OCI-LY1 (cell line): ENCODE measurements around the gene DNLZ.

Experiments
- H2AFZ ChIP-seq: fragments of 200-600 bp; sonication (generic), shearing (Covaris generic); 2 replicates; pipeline ENCODE4 v1.6.0; 2014; ENCODE audit warnings: antibody characterized with exemption, mild to moderate bottlenecking, low read length
- H3F3A ChIP-seq: fragments of 200-600 bp; sonication (generic), shearing (Covaris generic); 2 replicates; pipeline ENCODE4 v1.6.0; 2014; ENCODE audit warnings: mild to moderate bottlenecking, antibody characterized with exemption, low read length, moderate library complexity; ENCODE audit not compliant: insufficient read depth
- H3K27ac ChIP-seq: fragments of 200-600 bp; sonication (generic); 2 replicates; pipeline ENCODE4 v1.5.1; 2014; ENCODE audit warnings: low read length, mixed run types, mild to moderate bottlenecking, low read depth; ENCODE audit not compliant: poor library complexity, severe bottlenecking
- H3K27me3 ChIP-seq: fragments of 200-600 bp; sonication (generic); 2 replicates; pipeline ENCODE4 v1.6.0; 2014; ENCODE audit warnings: antibody characterized with exemption, mild to moderate bottlenecking, low read length, moderate library complexity; ENCODE audit not compliant: insufficient read depth
- H3K36me3 ChIP-seq: fragments of 200-600 bp; sonication (generic); 2 replicates; pipeline ENCODE4 v1.6.1; 2014; ENCODE audit warnings: mild to moderate bottlenecking, antibody characterized with exemption, low read length, moderate library complexity, mixed read lengths; ENCODE audit not compliant: insufficient read depth
- H3K4me1 ChIP-seq: fragments of 200-600 bp; sonication (generic); 2 replicates; pipeline ENCODE4 v1.5.1; 2014; ENCODE audit warnings: mild to moderate bottlenecking, low read length, moderate library complexity; ENCODE audit not compliant: insufficient read depth, severe bottlenecking
- H3K4me2 ChIP-seq: fragments of 200-600 bp; sonication (generic), shearing (Covaris generic); 2 replicates; pipeline ENCODE4 v1.6.1; 2014; ENCODE audit warnings: low read length
- H3K4me3 ChIP-seq: fragments of 200-600 bp; sonication (generic); 2 replicates; pipeline ENCODE4 v1.5.1; 2014; ENCODE audit warnings: low read length, low read depth, mild to moderate bottlenecking, mixed read lengths; ENCODE audit not compliant: poor library complexity, severe bottlenecking
- H3K79me2 ChIP-seq: fragments of 200-600 bp; shearing (Covaris generic); 2 replicates; pipeline ENCODE4 v1.6.1; 2016; ENCODE audit warnings: mixed run types, low read length, mixed read lengths; ENCODE audit not compliant: insufficient read depth
- H3K9ac ChIP-seq: fragments of 200-600 bp; sonication (generic), shearing (Covaris generic); 2 replicates; pipeline ENCODE4 v1.6.1; 2014; ENCODE audit warnings: mild to moderate bottlenecking, low read length, mixed read lengths
- H3K9me2 ChIP-seq: fragments of 200-600 bp; sonication (generic), shearing (Covaris generic); 2 replicates; pipeline ENCODE4 v1.6.1; 2014; ENCODE audit warnings: low read depth, mild to moderate bottlenecking, low read length, mixed read lengths
- H3K9me3 ChIP-seq: fragments of 200-600 bp; shearing (Covaris generic); 2 replicates; pipeline ENCODE4 v1.6.1; 2014; ENCODE audit warnings: low read length, mixed read lengths
- H4K20me1 ChIP-seq: fragments of 200-600 bp; sonication (generic), shearing (Covaris generic); 2 replicates; pipeline ENCODE4 v1.6.0; 2016; ENCODE audit warnings: mild to moderate bottlenecking, low read length; ENCODE audit not compliant: insufficient read depth
- CTCF ChIP-seq: fragments of 200-600 bp; sonication (generic), shearing (Covaris generic); IDR thresholded peaks from 2 replicates; pipeline ENCODE4 v1.5.1; 2017; ENCODE audit warnings: mild to moderate bottlenecking, antibody characterized with exemption, low read length, moderate library complexity, mixed read lengths
- EZH2 ChIP-seq: fragments of 200-600 bp; sonication (generic), shearing (Covaris generic); IDR thresholded peaks from 2 replicates; pipeline ENCODE4 v1.8.0; 2017; ENCODE audit warnings: borderline replicate concordance, mixed run types, mild to moderate bottlenecking, antibody characterized with exemption, low read length, moderate library complexity, mixed read lengths

DNLZ gene

GRCh38 chr9:136333045-136333444 is 30.5 kb downstream of the DNLZ start:
- H3K4me1 ChIP-seq = no peaks in the 10 kb centered on the region
- H3K27me3 ChIP-seq = peaks cover 6% of the 10 kb centered on the region; the same call in 1 of the 2 replicates
- H3F3A ChIP-seq = no peaks in the 10 kb centered on the region
- H3K9me3 ChIP-seq = no peaks in the 10 kb centered on the region
- no peaks in the 10 kb centered on the region for H3K79me2 ChIP-seq
- no peaks in the 10 kb centered on the region for H3K9me2 ChIP-seq
- H3K9ac ChIP-seq = no peak overlapping the region
- no peak overlapping the region for H3K4me3 ChIP-seq
- H2AFZ ChIP-seq = no peak overlapping the region
- no peaks in the 10 kb centered on the region for H4K20me1 ChIP-seq
- H3K36me3 ChIP-seq = no peaks in the 10 kb centered on the region
- H3K4me2 ChIP-seq = no peak overlapping the region
- no peak overlapping the region for H3K27ac ChIP-seq
- TF ChIP-seq CTCF (no peak), EZH2 (no peak)

- H3K27me3 ChIP-seq = peaks cover 2% of the 10 kb centered on the region; the same call in 1 of the 2 replicates
- no peaks in the 10 kb centered on the region for H3F3A ChIP-seq
- no peaks in the 10 kb centered on the region for H3K9me2 ChIP-seq
- no peaks in the 10 kb centered on the region for H3K4me1 ChIP-seq
- no peak overlapping the region for H3K4me2 ChIP-seq
- no peaks in the 10 kb centered on the region for H3K9me3 ChIP-seq
- TF ChIP-seq EZH2 (no peak), CTCF (no peak)
- H3K27ac ChIP-seq = no peak overlapping the region
- no peak overlapping the region for H2AFZ ChIP-seq
- H3K4me3 ChIP-seq = no peak overlapping the region
- no peaks in the 10 kb centered on the region for H3K36me3 ChIP-seq
- no peak overlapping the region for H3K9ac ChIP-seq
- H3K79me2 ChIP-seq = no peaks in the 10 kb centered on the region
- H4K20me1 ChIP-seq = no peaks in the 10 kb centered on the region
Observed at GRCh38 chr9:136332482-136332983, 31.0 kb downstream of the DNLZ start.

- H3K4me2 ChIP-seq = no peak overlapping the region
Observed at GRCh38 chr9:136331556-136332481, 31.7 kb downstream of the DNLZ start.

More at GRCh38 chr9:136331556-136332481, 31.7 kb downstream of the DNLZ start:
- Histone ChIP-seq H3K9me2 (no peaks in the 10 kb centered on the region), H3K9ac (no peak overlapping the region), H2AFZ (no peak overlapping the region), H3K79me2 (no peaks in the 10 kb centered on the region), H3K4me1 (no peaks in the 10 kb centered on the region), H3K27ac (no peak overlapping the region), H3K27me3 (no peaks in the 10 kb centered on the region; the same call in 1 of the 2 replicates), H3K4me3 (no peak overlapping the region), H4K20me1 (no peaks in the 10 kb centered on the region), H3K36me3 (no peaks in the 10 kb centered on the region), H3F3A (no peaks in the 10 kb centered on the region), H3K9me3 (no peaks in the 10 kb centered on the region)
- TF ChIP-seq CTCF = no peak
- TF ChIP-seq EZH2 = no peak
